OCI-LY3 (cell line): ENCODE data around the gene ARHGAP6.

Source experiments
- EZH2phosphoT487 ChIP-seq: fragments of 200-600 bp; shearing (Covaris generic); IDR thresholded peaks from 2 replicates; pipeline ENCODE4 v1.6.1; 2018; ENCODE audit warnings: antibody characterized with exemption, mixed run types, low read depth
- TF ChIP-seq, protein P1 (sequence below): fragments of 200-600, 300-600 bp; sonication (generic); IDR thresholded peaks from 2 replicates; pipeline ENCODE4 v1.5.1; 2014; ENCODE audit warnings: antibody characterized with exemption, low read length, low read depth

DNA sequence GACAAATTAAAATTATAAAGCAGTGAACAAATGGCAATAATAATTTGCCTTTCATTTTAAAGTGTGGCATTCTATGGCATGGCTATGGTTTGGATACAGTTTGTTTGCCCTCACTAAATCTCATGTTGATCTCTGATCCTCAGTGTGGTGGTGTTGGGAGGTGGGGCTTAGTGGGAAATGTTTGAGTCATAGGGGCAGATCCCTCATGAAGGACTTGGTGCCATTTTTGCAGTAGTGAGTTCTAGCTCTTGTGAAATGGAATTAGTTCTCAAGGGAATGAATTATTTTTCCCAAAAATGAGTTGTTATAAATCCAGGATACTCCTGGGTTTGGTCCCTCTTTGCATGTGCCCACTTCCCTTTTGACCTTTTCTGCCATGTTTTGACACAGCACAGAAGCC lies 191.1 kb downstream of the ARHGAP6 start:
- TF ChIP-seq, protein P1, sequence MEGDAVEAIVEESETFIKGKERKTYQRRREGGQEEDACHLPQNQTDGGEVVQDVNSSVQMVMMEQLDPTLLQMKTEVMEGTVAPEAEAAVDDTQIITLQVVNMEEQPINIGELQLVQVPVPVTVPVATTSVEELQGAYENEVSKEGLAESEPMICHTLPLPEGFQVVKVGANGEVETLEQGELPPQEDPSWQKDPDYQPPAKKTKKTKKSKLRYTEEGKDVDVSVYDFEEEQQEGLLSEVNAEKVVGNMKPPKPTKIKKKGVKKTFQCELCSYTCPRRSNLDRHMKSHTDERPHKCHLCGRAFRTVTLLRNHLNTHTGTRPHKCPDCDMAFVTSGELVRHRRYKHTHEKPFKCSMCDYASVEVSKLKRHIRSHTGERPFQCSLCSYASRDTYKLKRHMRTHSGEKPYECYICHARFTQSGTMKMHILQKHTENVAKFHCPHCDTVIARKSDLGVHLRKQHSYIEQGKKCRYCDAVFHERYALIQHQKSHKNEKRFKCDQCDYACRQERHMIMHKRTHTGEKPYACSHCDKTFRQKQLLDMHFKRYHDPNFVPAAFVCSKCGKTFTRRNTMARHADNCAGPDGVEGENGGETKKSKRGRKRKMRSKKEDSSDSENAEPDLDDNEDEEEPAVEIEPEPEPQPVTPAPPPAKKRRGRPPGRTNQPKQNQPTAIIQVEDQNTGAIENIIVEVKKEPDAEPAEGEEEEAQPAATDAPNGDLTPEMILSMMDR, result no peak
- no peak for TF ChIP-seq EZH2phosphoT487
